Amniotic epithelial cell (primary cell): ENCODE measurements around the gene UBE2S.

ENCODE experiments used
- DNase-seq: peaks from one replicate; pipeline ENCODE4 v3.0.0-alpha.2; 2010; ENCODE audit warnings: low read depth

The UBE2S gene

GRCh38 chr19:55383279-55384130 lies 24.1 kb downstream of the UBE2S start:
- DNase-seq: peak; percentile 63

GRCh38 chr19:55382522-55383054 lies 25.0 kb downstream of the UBE2S start:
- no peak for DNase-seq

GRCh38 chr19:55382013-55382412 lies 25.6 kb downstream of the UBE2S start:
- DNase-seq: no peak

DNA sequence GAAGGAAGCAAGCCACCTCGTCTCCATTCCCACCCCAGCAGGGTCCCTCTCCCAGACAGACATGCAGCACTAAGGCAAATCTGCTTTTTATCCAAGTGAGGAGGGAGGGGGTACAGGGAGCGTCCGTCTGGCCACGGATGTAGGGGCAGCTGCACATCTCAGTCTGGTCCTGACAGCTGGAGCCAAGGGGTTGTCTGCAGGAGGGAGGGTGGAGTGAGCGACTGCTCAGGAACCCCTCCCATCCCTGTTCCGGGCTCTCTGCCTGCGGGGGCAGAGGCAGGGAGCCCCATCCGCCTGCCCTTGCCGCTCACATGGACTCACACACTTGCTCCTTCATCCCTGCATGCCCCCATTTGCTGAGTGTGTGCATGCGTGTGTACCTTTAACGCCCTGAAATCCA lies 28.4 kb downstream of the UBE2S start:
- DNase-seq: no peak

DNA sequence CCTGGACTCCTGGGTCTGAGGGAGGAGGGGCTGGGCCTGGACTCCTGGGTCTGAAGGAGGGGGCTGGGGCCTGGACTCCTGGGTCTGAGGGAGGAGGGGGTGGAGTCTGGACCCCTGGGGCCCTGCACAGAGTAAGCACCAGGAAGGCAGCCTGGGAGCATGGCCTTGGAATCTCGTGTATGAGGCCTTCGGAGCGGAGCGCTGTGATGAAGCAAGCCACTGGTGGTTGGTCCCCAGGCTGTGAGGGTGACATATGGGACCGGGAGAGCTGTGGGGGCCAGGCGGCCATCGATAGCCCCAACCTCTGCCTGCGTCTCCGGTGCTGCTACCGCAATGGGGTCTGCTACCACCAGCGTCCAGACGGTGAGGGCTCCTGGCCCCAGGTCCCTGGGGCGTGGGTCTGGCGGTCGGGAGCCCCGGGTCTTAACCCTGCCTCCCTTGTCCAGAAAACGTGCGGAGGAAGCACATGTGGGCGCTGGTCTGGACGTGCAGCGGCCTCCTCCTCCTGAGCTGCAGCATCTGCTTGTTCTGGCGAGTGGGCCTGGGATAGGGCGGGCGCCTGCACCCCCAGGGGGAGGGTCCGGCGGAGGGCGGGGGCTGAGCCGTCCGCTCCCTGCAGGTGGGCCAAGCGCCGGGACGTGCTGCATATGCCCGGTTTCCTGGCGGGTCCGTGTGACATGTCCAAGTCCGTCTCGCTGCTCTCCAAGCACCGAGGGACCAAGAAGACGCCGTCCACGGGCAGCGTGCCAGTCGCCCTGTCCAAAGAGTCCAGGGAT lies 30.0 kb downstream of the UBE2S start:
- DNase-seq: no peak

GRCh38 chr19:55376241-55376933 lies 31.2 kb downstream of the UBE2S start, which contains the start of gene TMEM190:
Gene TMEM190 (plus strand): TSS chr19:55376826. CDS start chr19:55376854, 28 bp downstream.
- no peak for DNase-seq

DNA sequence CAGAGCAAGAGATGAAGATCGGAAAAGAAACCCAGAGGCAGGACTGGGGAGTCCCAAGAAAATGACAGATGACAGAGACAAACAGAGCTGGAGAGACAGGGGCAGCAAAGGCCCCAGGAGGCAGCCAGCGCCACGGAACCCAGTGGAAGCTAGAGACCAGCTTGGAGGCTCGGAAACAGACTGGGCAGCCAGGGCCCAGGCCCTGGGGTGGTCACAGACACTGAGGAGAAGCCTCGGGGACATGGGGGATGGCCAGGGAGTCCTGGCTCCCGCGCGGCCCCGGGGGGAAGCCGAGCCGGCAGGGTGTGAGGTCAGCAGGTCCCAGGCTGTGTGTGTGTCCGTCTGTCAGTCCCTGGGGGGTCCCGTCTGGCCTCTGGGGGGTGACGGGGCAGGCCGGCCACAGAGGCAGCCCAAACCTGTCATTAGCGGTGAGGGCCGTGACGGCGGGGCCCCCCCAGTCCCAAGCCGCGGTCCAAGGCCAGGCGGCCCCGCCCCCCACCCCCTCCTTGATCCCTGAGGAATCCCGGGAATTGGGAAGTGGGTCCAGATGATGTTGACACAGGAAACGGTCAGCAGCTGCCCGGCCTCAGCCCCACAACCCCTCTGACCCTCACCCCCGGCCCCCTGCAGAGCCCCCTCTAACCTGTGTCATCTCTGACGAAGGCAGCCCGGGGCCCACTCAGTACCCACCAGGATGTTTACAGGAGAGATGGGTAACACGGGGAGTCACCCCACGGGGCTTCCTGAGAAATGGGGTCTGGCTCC lies 33.4 kb downstream of the UBE2S start:
- DNase-seq: peak; percentile 55

GRCh38 chr19:55373306-55373992 lies 34.1 kb downstream of the UBE2S start:
- DNase-seq: no peak

DNA sequence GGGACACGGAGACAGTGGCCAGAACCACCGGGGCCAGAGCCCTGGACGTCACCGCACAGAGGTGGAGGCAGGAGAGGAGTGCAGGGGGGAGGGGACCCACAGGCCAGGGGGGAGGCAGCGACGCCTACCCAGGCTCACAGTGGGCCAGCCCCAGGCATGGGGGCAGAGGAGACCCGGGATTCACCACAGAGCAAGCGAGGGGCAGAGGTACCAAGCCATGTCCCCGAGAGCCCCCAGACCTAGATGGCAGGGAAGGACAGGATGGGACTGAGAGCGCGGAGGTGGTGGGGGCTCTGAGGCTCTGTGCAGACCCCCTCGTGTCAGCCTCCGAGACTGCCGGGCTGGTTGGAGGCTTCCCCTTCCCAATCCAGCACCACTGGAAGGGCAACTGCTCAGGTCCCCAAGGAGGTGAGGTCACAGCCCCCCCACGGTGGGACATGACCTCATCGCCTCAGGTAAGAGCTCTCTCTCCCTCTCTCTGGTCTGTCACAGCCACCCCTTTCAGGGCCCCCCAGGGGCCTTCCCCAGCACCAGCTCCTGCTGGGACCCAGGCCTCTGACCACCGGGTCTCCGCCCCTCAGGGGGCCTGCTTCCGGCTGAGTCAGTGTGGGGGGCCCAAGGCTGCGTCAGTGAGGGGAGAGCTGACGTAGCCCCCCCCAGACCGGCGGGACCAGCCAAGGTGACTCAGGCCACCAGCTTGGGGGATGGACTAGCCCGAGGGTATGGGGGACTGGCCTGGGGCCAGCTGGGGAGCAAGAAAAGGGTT lies 35.1 kb downstream of the UBE2S start:
- peak; percentile 35 for DNase-seq

GRCh38 chr19:55370305-55370988 lies 37.1 kb downstream of the UBE2S start, which contains the start of gene IL11:
Gene IL11 (minus strand): TSS chr19:55370463. CDS start chr19:55370310, 153 bp downstream.
- peak; percentile 51 for DNase-seq

GRCh38 chr19:55369653-55370304 lies 37.8 kb downstream of the UBE2S start:
- DNase-seq: peak; percentile 69

GRCh38 chr19:55368701-55369563 lies 38.7 kb downstream of the UBE2S start:
- DNase-seq: peak; percentile 54

- no peak for DNase-seq
Observed at GRCh38 chr19:55368106-55368505, 39.5 kb downstream of the UBE2S start.

DNA sequence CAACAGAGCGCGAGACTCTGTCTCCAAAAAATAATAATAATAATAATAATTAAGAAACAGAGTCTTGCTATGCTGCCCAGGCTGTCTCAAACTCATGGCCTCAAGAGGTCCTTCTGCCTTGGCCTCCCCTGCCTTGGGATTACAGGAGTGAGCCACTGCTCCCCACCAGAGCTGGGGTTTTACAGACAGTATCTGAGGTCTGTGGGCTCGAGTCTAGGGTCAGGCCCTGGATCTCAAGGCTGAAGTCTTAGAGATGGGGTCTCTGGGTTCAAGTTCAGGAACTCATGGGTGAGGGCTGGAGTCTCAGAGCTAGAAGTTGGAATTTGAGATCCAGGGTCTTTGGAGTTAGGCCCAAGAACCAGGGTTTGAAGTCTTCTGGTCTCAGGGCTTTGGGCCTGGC lies 40.8 kb downstream of the UBE2S start:
- DNase-seq: no peak

DNA sequence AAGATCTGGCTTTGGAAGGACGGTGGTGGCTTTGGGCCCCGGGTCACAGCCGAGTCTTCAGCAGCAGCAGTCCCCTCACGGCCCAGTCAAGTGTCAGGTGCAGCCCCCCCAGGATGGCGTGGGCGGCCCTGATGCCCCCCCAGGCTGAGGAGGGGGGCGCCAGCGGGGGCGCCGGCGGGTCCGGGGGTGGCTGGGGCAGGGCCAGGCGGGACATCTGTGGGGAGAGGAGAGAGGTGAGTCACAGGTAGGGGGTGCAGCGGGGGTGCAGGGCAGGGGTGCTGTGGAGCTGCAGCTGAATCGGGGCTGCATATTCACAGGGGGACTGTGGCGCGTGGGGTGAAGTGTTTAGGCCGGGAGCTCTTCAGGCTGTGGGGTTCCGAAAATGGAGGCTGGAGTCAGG lies 41.6 kb downstream of the UBE2S start:
- no peak for DNase-seq

DNA sequence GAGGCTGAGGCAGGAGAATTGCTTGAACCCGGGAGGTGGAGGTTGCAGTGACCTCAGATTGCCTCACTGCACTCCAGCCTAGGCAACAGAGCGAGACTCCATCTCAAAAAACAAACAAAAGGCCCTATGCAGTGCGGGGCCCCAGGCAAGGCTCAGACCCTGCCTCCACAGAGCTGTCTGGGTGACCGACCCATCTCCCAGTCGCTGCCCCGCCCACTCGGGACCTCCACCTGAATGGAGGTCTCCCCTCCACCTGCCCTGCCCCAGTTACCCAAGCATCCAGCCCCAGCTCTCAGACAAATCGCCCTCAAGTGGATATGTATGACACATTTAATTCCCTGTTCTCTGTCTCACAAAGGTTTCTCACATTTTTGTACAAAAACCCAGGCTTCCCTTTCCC lies 42.3 kb downstream of the UBE2S start:
- no peak for DNase-seq

DNA sequence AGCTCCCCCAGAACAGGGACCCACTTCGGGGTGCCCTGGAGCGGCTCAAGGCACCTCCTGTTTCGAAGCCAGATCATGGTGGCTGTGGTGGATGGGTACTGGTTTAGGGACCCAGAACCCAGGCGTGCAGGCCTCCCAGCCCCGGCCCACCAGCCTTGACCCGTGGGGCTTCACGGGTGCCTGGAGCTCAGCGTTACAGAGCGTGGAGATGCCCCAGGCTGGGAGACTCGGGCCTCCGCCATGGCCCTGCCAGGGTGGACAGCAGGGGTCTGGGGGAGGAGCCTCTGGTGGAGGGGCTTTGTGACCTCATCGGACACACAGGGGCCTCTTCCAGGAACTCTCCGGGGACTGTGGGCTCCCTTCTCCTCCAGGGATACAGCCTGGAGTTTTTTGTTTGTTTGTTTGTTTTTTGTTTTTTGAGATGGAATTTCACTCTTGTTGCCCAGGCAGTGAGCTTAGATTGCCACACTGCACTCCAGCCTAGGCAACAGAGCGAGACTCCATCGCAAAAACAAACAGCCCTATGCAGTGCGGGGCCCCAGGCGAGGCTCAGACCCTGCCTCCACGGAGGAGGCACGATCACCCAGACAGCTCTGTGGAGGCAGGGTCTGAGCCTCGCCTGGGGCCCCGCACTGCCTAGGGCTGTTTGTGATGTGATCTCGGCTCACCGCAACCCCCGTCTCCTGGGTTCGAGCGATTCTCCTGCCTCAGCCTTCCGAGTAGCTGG lies 44.4 kb downstream of the UBE2S start, which contains the start of gene GARIN5B:
TSS of gene GARIN5B (minus strand) at position 271 of the 727 bp plus-strand sequence. CDS start at position 77, 194 bp downstream.
- no peak for DNase-seq
